Measurements from ENCODE around the gene VRK1.
"Not testable (repeated sequence)": the region's sequence is repeated elsewhere in the genome, so short reads cannot be mapped to it uniquely, and the experiment has no call there.

The VRK1 gene

GRCh38 chr14:96796851-96797581, at the start of gene VRK1:
VRK1 (plus strand) TSS chr14:96797382; CDS start chr14:96833472, 36,090 bp downstream.
- DNase-seq, result peak; percentile 96 to 97

GRCh38 chr14:96747608-96748007, 49.6 kb upstream of the VRK1 start:
- DNase-seq, result no peak

GRCh38 chr14:96748362-96748761, 48.8 kb upstream of the VRK1 start:
- no peak for DNase-seq

GRCh38 chr14:96751505-96751904, 45.7 kb upstream of the VRK1 start:
- no peak for DNase-seq

- DNase-seq, result no peak
These were observed 45.1 kb upstream of the VRK1 start for GRCh38 chr14:96752125-96752524.

- no peak for DNase-seq
These were observed 44.6 kb upstream of the VRK1 start for GRCh38 chr14:96752594-96752993.

- no peak for DNase-seq
These were observed 42.9 kb upstream of the VRK1 start for GRCh38 chr14:96754162-96754844.

GRCh38 chr14:96754845-96755184, 42.4 kb upstream of the VRK1 start:
- no peak for DNase-seq

- no peak for DNase-seq
These were observed 40.4 kb upstream of the VRK1 start for GRCh38 chr14:96756745-96757144.

GRCh38 chr14:96757456-96757855, 39.7 kb upstream of the VRK1 start:
- no peak for DNase-seq

- no peak for DNase-seq
These were observed 36.1 kb upstream of the VRK1 start for GRCh38 chr14:96761066-96761465.

- peak; percentile 22 to 24 for DNase-seq
These were observed 34.5 kb upstream of the VRK1 start for GRCh38 chr14:96762650-96763049.

- DNase-seq, result no peak
These were observed 33.2 kb upstream of the VRK1 start for GRCh38 chr14:96764012-96764411.

- DNase-seq, result not testable (repeated sequence)
These were observed 32.0 kb upstream of the VRK1 start for GRCh38 chr14:96765205-96765604.

GRCh38 chr14:96772929-96773328, 24.3 kb upstream of the VRK1 start:
- no peak for DNase-seq

- DNase-seq, result no peak
These were observed 20.4 kb upstream of the VRK1 start for GRCh38 chr14:96776791-96777190.

- DNase-seq, result no peak
These were observed 16.7 kb upstream of the VRK1 start for GRCh38 chr14:96780500-96780899.

GRCh38 chr14:96781371-96781770, 15.8 kb upstream of the VRK1 start:
- DNase-seq, result no peak

GRCh38 chr14:96782436-96782835, 14.7 kb upstream of the VRK1 start:
- no peak for DNase-seq

GRCh38 chr14:96783043-96783914, 13.9 kb upstream of the VRK1 start:
- DNase-seq, result no peak

GRCh38 chr14:96783915-96784224, 13.3 kb upstream of the VRK1 start:
- DNase-seq, result no peak

GRCh38 chr14:96790186-96790585, 7.0 kb upstream of the VRK1 start:
- DNase-seq, result no peak

GRCh38 chr14:96790706-96791105, 6.5 kb upstream of the VRK1 start:
- DNase-seq, result no peak

- no peak for DNase-seq
These were observed 5.2 kb upstream of the VRK1 start for GRCh38 chr14:96792003-96792402.
